Choroid plexus epithelial cell (primary cell): ENCODE results near the gene TNIP1.

ENCODE experiments used
- DNase-seq: peaks from one replicate; pipeline ENCODE4 v3.0.0-alpha.2; 2010; ENCODE audit warnings: low read depth
- H3K4me3 ChIP-seq: 2 replicates; pipeline ENCODE4 v1.5.1; 2011; ENCODE audit warnings: low read depth, mild to moderate bottlenecking, control low read depth, low read length, moderate library complexity
- CTCF ChIP-seq: conservative IDR thresholded peaks from 2 replicates; pipeline ENCODE4 v1.5.1; 2011; ENCODE audit warnings: low read depth, mild to moderate bottlenecking, control low read depth, inconsistent platforms, low read length, moderate library complexity

Gene TNIP1

GRCh38 chr5:151052836-151053235, 28.0 kb downstream of the TNIP1 start:
- no peak for DNase-seq
- no peak overlapping the region for H3K4me3 ChIP-seq
- no peak for TF ChIP-seq CTCF

GRCh38 chr5:151051931-151052608, 28.8 kb downstream of the TNIP1 start:
- H3K4me3 ChIP-seq: no peak overlapping the region
- DNase-seq: no peak
- no peak for TF ChIP-seq CTCF

GRCh38 chr5:151051066-151051930, 29.5 kb downstream of the TNIP1 start:
- peak; percentile 90 for DNase-seq
- H3K4me3 ChIP-seq: no peak overlapping the region

GRCh38 chr5:151048526-151048925, 32.3 kb downstream of the TNIP1 start:
- no peak for DNase-seq
- peak; percentile 65 for TF ChIP-seq CTCF
- H3K4me3 ChIP-seq: no peak overlapping the region

More at GRCh38 chr5:151051066-151051930, 29.5 kb downstream of the TNIP1 start:
- peak; percentile 98 for TF ChIP-seq CTCF

GRCh38 chr5:151047814-151048425, 32.9 kb downstream of the TNIP1 start:
- peak; percentile 94 for TF ChIP-seq CTCF

GRCh38 chr5:151042453-151043093, 38.3 kb downstream of the TNIP1 start:
- no peak overlapping the region for H3K4me3 ChIP-seq
- TF ChIP-seq CTCF: no peak
- no peak for DNase-seq

More at GRCh38 chr5:151047814-151048425, 32.9 kb downstream of the TNIP1 start:
- DNase-seq: peak; percentile 45
- no peak overlapping the region for H3K4me3 ChIP-seq
